ENCODE measurements around the gene RASSF8.

DNA sequence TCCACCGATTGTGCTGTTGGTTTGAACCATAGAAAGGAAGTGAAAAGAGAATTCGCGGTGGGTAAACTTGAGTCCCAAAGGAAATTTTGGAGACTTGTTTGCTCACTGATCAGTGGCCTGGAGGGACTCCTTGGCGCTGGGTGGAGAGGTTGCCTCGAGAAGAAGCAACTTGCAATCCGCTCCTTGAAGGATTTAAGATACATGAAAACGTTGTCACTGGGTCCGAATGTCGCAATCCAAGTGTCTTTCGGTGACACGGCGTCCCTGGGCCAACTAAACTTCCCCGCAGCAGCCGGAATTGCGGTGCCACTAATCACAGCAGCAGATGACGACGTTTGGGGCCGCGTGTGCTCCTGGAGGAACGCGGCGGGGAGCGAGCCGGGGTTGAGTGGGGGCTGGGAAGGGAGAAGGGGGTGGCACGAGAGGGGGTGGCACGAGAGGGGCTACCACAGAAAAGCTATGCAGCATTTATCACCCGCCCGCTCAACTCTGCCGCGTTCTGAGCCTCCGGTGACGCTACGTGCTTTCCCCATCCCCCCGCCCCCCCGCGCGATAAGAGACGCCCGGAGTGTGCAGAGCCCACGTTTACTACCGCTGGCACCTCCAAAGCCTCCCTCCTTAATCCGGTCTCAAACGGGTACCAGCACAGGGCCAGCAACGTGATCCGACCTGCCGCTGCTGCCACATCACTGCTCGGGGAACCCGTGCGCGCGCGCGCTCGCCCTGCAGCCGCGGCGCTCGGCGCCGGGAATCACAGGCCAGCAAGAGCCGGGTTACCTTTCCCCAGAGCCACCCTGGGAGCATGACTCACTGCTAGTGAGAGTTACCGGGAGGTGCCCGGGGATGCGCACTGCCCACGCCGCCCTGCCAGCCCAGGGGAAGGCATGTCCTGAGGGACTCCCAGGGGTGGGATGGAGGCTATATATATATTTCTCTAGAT, 167.2 kb downstream of the RASSF8 start:
- no peak for TF ChIP-seq POLR2A (IDR thresholded peaks at IDR 0.05)
- TF ChIP-seq, protein P1, sequence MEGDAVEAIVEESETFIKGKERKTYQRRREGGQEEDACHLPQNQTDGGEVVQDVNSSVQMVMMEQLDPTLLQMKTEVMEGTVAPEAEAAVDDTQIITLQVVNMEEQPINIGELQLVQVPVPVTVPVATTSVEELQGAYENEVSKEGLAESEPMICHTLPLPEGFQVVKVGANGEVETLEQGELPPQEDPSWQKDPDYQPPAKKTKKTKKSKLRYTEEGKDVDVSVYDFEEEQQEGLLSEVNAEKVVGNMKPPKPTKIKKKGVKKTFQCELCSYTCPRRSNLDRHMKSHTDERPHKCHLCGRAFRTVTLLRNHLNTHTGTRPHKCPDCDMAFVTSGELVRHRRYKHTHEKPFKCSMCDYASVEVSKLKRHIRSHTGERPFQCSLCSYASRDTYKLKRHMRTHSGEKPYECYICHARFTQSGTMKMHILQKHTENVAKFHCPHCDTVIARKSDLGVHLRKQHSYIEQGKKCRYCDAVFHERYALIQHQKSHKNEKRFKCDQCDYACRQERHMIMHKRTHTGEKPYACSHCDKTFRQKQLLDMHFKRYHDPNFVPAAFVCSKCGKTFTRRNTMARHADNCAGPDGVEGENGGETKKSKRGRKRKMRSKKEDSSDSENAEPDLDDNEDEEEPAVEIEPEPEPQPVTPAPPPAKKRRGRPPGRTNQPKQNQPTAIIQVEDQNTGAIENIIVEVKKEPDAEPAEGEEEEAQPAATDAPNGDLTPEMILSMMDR (IDR thresholded peaks at IDR 0.05) = no peak
